IPS DF 19.7 (cell line): ENCODE data around the gene TEX29.

Experiments
- DNase-seq: peaks from one replicate; pipeline ENCODE4 v3.0.0-alpha.2; 2013; ENCODE audit warnings: low read depth, low spot score

The TEX29 gene

GRCh38 chr13:111291908-111292307 is 28.5 kb upstream of the TEX29 start:
- DNase-seq, result no peak

DNA sequence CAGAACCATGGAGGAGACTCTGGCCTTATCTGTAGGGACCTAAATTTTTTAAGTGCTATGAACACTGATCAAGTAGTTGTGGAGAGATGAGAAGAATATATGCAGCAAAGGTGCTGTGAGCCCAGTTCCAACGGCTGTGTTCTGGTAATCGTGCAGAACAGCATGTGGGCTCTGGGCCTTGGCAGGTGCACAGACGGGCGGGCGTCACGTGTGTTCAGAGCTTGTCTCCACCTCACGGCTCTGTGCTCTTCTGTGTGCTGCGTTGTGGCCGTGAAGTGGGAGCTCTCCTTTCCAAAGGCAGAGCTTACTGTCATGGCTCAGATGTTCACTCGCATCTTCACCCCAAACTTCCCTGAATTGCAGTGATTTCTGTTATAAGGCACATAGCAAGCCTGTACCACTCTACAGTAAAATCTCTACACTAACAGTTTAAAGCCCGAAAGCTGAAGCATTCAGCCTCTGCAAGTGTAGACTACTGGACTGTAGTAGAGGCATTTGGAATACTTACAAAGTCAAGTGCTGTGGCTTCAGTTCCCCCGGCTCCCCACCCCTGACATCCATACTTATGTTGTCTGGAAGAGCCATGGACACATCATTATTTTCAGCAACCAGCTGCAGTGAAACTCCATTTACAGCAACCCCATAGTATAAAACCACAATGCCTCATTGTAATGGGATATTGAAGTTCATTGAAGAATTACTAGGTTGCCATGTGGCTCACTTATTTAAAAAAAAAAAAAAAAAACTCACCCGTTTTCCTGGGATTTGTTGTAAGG is 27.5 kb upstream of the TEX29 start:
- DNase-seq, result no peak

DNA sequence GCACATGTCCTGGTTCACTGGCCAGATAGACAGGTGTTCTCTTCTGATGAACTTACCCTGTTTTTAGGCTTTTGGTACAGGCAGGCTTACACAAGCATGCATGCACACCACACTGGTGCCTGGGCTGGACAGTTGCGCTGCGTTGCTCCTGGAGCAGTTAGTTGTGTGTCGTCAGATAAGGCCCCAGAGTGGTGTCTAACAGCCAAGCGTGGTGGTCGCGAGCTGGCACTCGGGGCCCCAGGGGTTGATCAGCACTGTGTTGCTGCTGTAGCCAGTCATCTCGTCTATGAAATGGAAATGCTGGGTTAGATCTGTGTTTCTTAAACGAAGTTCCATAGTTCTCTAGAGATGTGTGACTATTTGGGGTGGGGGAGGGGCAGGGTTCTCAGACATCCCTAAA is 24.6 kb upstream of the TEX29 start:
- no peak for DNase-seq

DNA sequence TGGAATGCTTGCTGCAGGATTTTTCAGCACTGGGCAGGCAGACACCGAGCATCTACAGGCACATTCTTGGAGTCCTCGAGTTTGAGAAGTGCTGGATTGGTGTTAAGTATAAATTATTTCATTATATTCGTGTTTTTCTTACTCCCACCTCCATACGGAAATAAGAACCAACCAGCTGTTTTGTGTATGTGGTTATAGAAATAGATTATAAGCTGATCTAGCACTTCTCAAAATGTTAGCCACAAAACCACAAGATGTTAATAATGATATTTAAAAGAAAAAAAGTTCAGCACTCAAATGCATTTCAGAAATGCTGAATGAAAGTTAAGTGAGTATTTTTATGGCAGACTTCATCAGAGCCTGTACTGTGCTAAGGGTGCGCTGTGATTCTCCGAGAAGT is 24.0 kb upstream of the TEX29 start:
- no peak for DNase-seq

DNA sequence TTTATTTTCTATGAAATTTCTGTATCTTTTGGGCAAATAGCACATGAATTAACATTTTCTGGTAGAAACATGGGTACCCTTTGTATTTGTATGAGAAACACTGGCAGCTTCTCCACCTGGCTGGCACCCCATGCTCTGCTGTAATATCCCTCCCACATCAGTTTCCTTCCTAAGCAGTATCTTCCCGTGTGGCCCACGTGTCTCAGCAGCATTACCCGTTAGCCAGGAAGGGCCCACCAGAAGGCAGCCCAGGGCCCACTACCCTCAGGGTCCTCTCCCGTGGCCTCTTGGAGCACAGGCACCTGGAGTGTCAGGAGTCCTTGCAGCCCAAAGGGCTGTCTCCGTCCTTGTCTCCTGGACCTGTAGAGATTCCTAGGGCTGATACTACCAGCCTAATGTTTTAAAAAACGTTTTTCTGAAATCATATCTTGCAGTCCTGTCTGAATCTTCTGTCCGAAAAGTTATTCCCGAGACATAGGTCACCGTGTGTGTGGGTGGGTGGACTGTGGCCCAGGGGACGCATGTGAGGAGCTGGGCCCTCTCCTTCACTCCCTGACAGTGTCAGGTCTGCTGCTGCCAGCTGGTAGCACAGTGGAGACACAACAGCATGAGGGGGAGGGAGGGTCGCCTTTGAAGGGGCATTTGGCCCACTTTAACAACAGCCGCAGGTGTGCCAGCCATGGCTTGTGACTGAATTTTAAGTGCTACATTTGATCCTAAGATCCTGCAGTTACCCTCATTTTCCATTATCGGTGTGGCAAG is 22.0 kb upstream of the TEX29 start:
- DNase-seq, result no peak

DNA sequence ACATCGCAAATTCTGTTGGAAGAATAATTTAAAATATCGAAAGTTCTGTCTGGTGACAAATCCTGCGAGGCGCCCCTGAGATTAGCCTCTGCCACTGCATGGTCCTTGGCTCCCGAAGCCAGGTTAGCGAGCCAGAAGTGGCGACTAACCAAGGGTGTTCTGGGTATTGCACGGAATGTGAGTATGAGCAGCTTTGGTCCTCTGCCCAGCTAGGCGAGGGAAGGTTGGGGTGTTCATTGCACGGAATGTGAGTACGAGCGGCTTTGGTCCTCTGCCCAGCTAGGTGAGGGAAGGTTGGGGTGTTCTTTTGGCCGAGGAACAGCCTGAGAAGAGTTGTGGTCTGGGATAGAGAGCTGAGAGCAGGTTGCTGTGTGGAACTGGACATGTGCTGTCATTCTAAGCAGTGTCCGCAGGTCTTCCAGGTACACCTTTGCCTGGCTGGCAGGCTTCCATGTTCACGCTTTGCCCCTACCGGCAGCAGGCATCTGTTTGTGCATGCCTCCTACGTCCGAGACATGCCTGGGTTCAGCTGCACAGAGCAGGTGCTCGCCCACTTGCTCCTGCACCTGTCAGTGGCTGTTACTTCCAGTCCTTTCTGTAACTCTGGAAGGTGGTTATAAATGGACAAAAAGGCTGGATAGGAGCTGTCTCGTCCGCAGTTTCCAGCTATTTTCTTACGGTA is 18.3 kb upstream of the TEX29 start:
- DNase-seq, result no peak

GRCh38 chr13:111303559-111303958 is 16.9 kb upstream of the TEX29 start:
- DNase-seq, result no peak

DNA sequence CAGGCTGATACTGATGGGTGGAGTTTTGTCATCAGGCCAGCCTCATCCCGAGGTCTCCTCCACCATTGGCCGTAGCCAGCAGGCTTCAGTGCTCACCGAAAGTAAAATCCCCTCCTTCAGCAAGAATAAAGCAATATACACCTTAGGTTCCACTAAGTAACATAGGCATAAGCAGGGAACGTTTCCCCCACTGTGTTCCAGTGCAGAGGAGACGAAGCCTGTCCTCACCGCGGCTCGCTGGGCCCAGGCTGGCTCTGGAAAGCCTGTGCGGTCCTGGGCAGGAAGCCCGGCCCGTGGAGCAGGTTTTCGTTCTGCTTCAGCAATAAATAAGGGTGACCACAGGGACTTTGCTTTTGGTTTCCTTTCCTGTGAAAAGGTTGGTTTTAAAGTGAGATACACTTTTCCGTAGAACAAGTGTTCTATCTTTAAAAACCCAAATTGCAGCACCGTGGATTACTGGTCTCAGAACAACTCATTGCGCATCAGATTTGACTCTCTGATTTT is 16.3 kb upstream of the TEX29 start:
- no peak for DNase-seq

DNA sequence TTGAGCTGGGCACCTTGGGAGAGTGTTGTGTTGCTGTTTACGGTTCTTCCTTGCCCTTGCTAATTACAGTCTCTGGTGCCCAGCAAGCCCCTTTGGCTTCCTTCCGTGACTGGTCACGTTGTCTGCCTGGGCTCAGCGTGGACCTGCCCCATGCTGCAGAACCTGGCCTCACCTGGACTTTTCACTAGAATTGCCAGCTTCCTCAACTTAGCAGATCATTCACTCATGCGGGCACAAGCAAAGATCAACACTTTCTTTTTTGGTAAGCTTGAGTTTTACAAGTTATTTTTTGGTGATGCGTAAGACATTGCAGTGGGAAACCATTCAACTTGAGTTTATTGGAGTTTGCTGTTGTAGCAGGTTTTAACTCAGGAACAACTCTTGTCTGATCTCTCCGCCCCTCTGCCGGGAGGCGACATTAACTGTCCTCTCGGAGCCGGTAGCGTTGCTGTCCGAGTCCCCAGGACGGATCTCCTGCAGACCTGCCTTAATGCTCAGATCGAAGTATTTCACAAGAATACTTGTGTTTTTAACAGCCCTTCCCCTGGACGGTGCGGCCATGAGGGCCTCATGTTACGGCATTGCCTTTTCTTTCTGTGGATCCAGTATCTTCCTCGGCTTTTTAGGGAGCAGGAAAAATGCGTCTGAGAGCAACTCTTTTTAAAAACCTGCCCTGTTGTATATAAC is 15.7 kb upstream of the TEX29 start:
- no peak for DNase-seq

- no peak for DNase-seq
Measured at GRCh38 chr13:111312944-111313590, 7.4 kb upstream of the TEX29 start.

- no peak for DNase-seq
Measured at GRCh38 chr13:111313911-111314425, 6.5 kb upstream of the TEX29 start.

GRCh38 chr13:111314852-111315251 is 5.6 kb upstream of the TEX29 start:
- DNase-seq, result no peak

DNA sequence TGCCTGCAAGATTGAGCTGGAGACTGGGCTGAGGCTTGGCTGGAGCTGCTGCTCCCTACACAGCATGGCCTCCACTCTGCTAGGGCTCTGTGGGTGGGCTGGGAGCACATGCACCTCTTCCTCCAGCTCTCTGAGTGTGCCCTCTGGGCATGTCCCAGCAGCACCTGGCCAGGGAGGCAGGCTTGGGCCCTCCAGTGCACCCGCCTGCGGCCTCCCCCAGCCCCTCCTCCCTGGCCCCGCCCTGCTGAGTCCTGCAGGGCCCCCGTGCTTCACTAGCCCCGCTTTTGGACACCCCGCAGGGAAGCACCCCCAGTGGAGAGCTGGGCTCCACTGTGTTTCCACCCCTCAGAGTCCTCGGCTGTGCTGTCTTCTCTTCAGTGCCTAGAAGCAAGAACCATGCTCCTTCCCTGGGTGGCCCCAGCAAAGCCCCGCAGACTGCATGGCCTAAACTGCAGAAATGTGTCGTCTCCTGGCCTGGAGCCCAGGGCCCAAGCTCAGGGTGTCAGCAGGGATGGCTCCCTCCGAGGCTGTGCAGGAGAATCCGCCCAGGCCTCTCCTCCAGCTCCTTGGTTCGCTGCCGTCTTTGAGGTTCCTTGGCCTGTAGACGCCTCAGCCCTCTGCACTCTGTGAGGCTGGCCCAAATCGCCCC is 5.0 kb upstream of the TEX29 start:
- no peak for DNase-seq

DNA sequence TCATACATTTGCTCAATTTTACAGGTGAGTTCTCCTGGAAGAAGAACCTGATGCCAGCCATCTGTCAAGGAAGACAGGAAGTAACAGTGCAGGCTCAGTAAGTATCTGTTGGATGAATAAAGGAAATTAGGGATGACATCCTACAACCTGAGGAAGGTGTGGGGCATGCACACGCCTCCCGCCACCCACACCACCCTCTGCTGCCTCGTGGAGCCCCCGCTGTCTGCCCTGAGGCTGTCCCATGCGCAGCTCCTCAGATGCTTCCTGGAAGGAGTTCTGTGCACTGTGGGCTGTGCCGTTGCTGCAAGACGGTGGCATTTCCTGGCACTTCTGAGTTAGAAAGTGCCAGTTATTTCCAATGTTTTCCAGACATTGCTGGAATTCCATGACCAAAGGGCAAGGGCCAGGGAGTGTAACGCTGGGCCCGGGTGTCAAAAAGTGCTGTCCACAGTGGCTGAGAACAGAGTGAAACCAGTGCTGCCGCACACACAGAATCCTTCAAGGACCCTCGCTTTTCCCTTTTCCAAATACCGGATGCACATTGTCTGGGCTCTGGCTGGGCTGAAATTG is 4.2 kb upstream of the TEX29 start:
- no peak for DNase-seq

GRCh38 chr13:111317042-111317550 is 3.3 kb upstream of the TEX29 start:
- no peak for DNase-seq

- DNase-seq, result no peak
Measured at GRCh38 chr13:111317571-111318345, 2.7 kb upstream of the TEX29 start.

DNA sequence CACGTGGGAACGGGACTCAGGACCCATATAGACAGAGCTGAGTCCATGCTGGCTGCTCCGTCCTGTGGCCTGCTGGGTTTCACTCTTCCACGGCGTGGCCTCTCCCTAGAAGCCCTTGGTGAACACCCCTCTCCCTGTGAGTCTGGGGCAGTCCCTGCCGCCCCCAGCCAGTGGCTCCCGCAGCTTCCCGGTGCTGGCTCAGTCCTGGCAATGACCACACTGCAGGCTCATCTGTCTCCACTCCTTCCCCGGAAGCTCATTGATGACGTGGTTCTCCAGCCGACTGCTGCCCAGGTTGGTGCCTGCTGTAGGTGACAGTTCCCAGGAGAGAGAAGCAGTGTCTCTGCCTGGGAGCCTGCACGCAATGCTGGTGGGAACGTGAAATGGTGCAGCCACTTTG is 2.1 kb upstream of the TEX29 start:
- no peak for DNase-seq

DNA sequence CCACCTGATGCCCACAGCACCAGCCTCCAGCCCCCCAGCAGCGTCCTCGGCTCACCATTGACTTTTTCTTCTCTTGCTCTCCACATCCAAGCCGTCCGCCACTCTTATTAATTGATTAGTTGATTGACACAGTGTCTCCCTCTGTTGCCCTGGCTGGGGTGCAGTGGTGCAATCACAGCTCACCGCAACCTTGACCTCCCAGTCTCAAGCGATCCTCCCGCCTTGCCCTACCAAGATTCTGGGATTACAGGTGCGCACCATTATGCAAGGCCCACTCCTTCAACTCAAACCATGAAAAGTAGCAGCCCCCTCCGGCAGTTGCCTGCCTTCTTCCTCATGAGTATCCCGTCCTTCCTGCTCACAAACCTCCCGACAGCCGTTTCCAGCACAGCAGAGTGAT is 921 bp upstream of the TEX29 start:
- DNase-seq, result no peak
